Cardiac fibroblast (primary cell): ENCODE results near the gene IFNA4.
A peak's percentile ranks its signal among the peaks of the same experiment; 100 is the strongest.

ENCODE experiments used
- DNase-seq, 2 donors: peaks; one replicate each; pipeline versions ENCODE4 v3.0.0 to v3.0.0-alpha.2; 2010; ENCODE audit warnings: low read depth in 2 of 2
- H3K4me3 ChIP-seq, 2 donors: replicated peaks in 1 of 2; 1 replicate in 1 of 2; 2 replicates in 1 of 2; pipeline ENCODE4 v1.5.1; 2011; ENCODE audit warnings: low read depth in 2 of 2, low read length in 2 of 2, mild to moderate bottlenecking in 2 of 2, moderate library complexity in 1 of 2
- CTCF ChIP-seq: IDR thresholded peaks from one replicate; pipeline ENCODE4 v1.5.1; 2011; ENCODE audit warnings: low read depth, mild to moderate bottlenecking, low read length, inconsistent platforms

IFNA4 gene

GRCh38 chr9:21153336-21154017, 33.9 kb downstream of the IFNA4 start:
- DNase-seq = peak in 1 of 2 donors; percentile 48
- H3K4me3 ChIP-seq = no peak overlapping the region
- TF ChIP-seq CTCF = no peak

DNA sequence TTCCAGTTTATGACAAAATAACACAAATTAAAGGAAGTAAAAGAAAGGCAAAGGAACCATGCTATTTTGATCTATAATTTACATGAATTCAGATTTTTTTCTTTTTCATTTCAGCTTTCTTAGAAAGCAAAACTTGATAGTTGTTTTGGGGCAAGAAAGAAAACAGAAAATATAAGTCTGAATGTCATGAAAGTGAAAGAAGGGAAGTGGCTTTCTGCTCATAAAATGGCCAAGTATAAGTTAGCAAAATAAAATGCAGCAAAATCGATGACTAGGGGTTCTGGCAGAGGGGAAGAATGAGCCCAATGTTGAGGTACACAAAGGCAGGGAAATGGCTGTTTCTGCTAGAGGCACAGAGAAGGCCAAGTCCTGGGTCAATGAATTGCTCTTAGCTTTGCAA, 42.8 kb downstream of the IFNA4 start:
- no peak overlapping the region for H3K4me3 ChIP-seq
- no peak for TF ChIP-seq CTCF
- DNase-seq = no peak

- DNase-seq = no peak
Observed at GRCh38 chr9:21141427-21141882, 45.9 kb downstream of the IFNA4 start, which contains the start of gene IFNW1. TSS of gene IFNW1 (minus strand) at chr9:21141832. CDS start at chr9:21141570, 262 bp downstream.

DNA sequence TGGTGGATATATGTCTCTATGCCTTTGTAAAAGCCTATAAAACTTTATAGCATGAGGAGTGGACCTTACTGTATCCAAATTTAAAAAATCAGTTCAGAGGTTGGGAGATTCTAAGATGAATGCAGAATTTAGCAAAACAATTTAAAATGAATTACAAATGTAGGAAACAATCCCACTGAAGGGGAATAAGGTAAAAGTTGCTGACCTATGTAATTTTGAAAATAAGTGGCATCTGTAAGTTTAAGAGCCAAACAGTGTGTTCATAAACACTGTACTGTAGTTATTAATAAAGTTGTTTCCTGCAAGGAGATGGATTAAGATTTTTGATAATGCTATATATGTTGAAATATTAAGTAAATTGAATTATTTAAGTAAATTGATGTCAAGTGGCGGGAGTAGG, 50.4 kb downstream of the IFNA4 start:
- no peak for TF ChIP-seq CTCF
- no peak for DNase-seq
- no peak overlapping the region for H3K4me3 ChIP-seq

More at GRCh38 chr9:21141427-21141882, 45.9 kb downstream of the IFNA4 start, which contains the start of gene IFNW1:
- peak; percentile 29 for TF ChIP-seq CTCF
- H3K4me3 ChIP-seq = no peak within 1 kb of the TSS
